Esophagus squamous epithelium (tissue), 4 donors: ENCODE measurements around the gene SLC18A3.

Experiments
- POLR2A ChIP-seq, 4 donors: fragments of 450-650 bp; IDR thresholded peaks; one replicate each; pipeline ENCODE4 v1.6.1; 2017; ENCODE audit warnings: antibody characterized with exemption in 4 of 4, mild to moderate bottlenecking in 4 of 4, moderate library complexity in 3 of 4
- TF ChIP-seq, protein P1 (sequence below), 6 experiments: fragments of 450-650 bp in 4 of 6; fragments of 200-600 bp in 2 of 6; sonication (generic) in 2 of 6; IDR thresholded peaks; one replicate each; pipeline ENCODE4 v1.5.1; 2016 to 2019; ENCODE audit warnings: antibody characterized with exemption in 6 of 6, mild to moderate bottlenecking in 4 of 6, moderate library complexity in 4 of 6

DNA sequence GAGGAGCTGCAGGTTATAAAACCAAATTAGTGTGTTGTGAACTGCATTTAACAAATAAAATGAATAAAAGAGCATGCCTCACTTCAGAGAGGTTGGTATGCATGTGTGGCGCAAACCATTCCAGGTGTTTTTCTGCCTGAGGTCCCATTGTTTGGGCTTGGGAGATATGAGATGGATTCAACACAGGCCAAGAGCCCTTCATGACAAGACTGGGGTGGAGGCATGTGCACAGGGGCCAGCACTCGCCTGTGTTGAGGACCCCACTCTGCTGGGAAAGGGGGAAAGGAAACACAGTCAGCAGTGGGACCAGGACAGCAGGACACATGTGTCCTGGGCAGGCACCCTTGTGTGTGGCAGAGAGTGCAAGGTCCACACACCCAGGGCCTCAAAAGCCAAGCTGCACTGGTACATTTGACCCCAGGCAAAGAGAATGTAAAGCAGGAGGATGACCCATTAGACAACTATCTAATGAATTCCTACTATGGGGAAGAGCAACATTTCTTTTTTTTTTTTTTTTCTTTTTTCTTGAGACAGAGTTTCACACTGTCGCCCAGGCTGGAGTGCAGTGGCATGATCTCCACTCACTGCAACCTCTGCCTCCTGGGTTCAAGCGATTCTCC, 9.2 kb upstream of the SLC18A3 start:
- TF ChIP-seq, protein P1, sequence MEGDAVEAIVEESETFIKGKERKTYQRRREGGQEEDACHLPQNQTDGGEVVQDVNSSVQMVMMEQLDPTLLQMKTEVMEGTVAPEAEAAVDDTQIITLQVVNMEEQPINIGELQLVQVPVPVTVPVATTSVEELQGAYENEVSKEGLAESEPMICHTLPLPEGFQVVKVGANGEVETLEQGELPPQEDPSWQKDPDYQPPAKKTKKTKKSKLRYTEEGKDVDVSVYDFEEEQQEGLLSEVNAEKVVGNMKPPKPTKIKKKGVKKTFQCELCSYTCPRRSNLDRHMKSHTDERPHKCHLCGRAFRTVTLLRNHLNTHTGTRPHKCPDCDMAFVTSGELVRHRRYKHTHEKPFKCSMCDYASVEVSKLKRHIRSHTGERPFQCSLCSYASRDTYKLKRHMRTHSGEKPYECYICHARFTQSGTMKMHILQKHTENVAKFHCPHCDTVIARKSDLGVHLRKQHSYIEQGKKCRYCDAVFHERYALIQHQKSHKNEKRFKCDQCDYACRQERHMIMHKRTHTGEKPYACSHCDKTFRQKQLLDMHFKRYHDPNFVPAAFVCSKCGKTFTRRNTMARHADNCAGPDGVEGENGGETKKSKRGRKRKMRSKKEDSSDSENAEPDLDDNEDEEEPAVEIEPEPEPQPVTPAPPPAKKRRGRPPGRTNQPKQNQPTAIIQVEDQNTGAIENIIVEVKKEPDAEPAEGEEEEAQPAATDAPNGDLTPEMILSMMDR (IDR thresholded peaks at IDR 0.05), result no peak
- no peak for TF ChIP-seq POLR2A (IDR thresholded peaks at IDR 0.05)
